GM19193 (cell line): ENCODE measurements around the gene ACER3.

Experiments
- POLR2A ChIP-seq: IDR thresholded peaks from 4 replicates; pipeline ENCODE4 v1.6.1; 2011; ENCODE audit not compliant: insufficient read depth, insufficient read length; ENCODE audit errors: extremely low read depth

Gene ACER3

DNA sequence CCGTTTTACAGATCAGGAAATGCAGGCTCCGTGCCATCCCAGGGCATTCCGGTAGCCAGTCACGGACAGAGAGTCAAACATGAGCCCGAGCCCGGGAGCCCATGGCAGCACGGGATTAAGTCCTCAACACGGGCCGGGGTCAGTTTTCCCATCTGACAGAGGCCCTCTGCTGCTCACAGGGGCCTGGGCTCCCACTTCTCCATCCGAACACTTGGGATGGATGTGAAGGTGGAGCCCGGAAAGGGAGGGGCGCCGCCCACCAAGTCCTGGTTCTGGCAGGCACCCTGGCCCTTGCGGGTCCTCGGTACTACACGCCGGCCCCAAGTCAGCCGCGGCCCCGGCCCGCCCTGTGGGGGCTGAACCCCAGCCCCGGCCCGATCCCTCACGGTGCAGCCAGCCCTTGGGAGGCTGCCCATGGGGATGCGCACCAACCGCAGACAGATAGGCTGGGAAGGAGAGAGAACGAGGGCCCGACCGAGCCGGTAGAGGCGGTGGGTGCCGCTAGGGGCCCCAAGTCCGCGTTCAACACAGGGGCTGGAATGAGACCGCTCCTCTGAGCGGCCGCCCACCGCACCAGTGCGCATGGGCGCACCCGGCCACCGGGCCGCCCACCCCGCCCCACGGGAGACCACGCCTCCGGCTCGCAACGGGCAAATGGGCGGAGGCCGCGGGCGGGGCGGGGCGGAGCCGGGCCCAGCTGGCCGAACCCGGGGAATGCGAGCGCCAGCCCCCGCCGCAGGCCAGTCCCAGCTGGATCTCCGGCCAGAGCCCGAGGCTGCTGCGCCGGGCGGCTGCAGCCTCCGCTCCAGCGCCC, 205.7 kb downstream of the ACER3 start, which contains the start of gene CAPN5:
Gene CAPN5 (plus strand): TSS at position 743 of the 814 bp plus-strand sequence. CDS start 17,916 bp downstream, outside the sequence.
- no peak for TF ChIP-seq POLR2A

DNA sequence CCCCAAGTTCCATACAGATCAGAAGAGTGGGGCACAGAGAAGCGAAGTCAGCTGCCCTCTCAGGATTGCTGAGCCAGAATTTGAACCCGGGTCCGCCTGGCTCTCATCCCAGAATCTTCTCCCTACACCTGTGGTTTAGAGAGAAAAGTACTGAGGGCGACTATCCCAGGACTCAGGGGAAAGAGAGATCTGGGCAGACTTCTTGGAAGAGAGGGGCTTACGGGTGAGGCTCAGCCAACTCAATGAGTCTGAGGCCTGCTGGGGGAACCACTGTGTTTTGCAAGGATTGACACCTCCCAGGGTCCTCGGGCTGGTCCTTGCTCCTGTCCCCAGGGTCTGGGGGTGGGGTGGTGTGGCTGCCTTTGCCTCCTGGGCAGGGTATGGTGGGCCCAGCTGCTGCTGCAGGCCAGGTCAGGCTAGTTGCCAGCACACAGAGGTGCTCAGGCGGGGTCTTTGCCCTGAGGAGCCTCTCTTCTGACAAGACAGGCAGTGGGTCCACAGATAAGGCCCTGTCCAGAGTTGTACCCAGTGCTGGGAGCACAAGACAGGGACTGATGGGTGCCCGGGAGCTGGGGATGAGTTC, 207.2 kb downstream of the ACER3 start:
- TF ChIP-seq POLR2A = no peak

DNA sequence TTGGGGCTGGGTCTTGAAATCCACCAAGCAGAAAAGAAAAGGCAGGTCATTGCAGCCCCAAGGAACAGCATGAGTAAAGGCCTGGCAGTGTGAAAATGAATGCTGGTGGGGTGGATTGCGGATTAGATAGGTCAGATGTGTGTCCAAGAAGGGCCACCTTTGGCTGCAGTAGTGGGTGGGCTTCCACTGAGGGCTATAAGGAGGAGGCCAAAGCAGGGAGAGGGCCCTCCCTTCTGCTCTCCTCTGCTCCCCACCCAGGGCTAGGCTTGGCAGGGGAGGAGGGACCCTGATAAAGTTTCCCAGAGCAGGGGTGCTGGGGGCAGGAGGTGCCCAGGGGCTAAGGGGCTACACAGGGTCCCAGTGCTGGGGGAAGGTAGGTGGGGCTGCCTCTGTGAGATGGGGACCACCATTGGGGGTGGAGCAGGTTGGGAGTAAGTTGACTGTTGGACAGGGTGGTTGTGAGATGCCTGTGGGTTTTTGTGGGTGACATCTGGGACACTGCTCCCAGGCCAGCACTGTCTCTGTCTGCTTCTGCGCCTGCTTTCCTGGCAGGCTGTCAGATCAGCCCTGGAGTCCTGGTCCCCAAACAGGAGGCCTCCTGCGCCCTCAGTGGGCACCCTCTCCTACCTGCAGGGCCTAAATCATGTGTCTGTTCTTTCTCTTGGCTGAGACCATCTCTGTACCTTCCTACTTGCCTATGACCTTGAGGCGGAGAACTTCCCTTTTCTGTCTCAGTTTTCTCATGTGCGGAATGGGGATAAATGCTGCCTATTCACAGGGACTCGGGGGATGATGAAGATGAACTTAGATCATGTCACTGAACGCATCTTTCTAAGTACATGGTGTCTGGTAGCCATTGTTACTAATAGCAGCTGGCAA, 208.0 kb downstream of the ACER3 start:
- TF ChIP-seq POLR2A = no peak

DNA sequence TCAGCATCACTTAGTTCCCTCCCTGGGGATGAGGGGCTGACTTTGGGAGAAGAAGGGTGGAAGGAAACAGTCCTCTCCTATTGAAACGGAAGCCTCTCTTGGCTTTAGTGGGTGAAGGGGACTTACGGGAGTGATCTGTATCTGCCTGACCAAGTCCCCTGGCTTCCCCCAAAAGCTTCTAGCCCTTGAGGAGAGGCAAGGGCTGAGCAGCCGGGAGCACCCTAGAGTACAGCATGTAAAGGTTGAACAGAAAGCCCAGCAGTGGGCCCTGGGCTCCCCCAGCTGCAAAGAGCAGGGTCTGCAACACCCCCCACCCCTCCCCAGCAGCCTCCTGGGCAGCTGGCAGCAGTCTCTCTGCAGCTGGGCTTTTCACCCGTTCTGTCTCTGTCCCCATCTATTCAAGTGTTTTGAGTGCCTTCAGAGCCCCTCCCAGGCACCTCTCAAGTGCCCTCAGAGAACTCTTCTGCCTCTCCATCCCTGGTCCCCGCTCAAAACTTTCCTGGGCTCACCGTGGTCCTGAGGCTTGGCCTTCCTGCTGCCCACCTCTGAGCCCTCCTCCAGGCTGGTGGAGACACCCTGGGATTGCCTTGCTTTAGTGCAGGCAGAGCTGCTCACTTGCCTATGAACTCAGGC, 208.7 kb downstream of the ACER3 start:
- TF ChIP-seq POLR2A = no peak

DNA sequence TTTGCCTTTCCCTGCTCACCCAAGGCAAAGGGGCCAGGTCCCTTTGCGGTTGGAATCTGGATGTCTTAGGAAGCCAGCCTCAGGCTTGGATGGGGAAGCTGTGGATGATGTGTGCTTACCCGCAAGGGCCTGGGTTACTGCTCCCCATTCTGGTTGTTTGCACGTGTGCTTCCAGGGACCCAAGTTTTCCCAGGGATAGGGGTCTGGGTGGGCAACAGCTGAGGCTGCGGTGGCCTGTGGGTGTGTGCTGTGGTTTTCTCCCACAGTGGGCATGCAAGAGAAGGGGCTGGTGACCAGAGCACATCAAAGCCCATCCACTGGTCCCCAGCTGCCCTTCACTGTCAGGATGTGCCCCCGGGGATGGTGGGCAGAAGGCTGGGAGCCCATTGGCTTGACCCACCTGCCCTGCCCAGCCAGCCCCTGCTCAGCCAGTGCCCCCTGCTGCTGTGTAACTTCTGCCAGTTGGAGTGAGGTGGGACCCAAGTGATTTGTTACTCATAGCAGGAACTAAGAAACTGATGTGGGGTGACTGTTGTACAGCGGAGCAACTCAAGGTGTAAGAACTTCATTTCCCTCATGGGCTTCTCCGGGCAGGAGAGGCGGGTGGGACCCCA, 209.4 kb downstream of the ACER3 start:
- TF ChIP-seq POLR2A = no peak

DNA sequence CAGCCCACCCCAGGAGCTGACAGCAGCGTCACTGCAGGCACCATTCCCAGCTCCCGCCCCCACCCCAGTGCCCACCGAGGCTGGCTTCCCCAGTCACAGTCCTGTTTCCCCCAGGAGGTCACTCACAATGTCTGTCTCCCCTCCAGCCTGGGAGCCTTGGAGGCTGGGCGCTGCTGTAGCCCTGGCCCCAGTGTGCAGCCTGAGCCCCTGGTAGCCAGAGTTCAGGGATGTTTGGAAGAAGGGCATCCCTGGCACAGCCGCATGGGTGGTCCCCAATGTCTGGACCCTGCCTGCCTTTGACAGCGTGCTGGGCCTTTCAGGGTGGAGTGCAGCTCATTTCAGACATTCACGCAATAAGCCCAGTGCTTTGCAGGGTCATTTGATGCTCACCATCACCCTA, 210.4 kb downstream of the ACER3 start:
- TF ChIP-seq POLR2A = no peak

DNA sequence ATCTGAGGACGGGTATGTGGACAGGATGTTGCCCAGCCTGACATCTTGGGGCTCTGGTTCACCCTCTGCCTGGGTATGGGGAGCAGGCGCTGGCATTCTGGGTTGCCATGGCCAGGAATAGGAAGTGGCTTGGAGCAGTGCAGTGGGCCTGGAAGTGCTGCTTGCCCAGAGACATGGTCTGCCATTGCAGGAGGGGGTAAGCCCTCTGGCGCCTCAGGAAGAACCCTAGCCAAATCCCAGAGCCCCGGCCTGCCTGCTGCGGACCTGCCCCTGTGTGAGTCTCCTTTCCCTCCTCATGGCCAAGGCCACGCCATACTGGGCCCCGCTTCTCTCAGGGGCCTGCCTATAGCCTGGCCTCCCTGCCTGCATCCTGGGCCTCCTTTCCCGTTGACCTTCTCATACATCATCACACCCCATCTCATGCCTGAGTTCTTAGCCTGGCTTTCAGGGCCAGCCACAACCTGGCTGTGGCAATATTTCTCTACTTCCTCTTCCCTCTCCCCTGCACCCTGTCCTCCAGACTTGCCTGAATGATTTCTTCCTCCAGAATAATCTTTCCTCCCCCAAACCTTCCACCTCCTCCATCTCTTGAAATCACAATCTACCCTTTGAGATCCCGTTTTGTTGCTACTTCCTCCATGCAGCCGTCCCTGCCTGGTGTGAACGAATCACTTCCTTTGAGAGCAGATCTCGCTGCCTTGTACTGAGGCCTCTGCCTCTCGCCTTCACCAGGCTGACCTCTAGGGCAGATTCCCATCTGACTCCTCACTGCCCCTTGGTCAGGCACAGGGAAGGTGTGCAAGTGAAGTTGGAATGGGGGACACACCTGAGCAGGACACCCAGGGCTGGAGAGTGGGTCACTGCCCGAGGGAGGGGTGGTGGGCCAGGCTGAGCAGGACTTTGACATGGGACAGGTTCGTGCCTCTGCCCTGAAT, 211.2 kb downstream of the ACER3 start:
- TF ChIP-seq POLR2A = no peak

DNA sequence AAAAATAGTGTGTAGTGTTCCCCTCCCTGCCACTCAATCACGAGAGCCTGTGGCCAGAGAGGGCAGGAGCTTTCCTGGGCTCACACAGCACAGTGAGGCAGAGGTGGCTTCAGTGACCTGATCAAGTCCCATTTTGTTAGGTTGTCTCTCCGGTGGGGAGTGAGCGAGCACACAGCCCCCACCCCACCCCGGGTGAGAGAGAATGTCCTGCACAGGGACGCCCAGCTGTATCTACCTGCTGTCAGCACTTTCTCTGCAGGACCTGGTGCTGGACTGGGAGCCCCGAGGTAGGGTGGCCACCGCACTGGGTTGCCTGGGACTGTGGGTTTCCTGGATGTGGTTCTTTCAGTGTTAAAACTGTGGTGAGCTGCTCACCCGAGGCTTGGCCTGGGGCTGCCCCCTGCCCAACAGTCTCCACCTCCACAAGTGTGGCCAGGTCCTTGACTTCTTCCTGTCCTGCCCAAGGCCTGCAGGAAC, 212.2 kb downstream of the ACER3 start:
- no peak for TF ChIP-seq POLR2A

DNA sequence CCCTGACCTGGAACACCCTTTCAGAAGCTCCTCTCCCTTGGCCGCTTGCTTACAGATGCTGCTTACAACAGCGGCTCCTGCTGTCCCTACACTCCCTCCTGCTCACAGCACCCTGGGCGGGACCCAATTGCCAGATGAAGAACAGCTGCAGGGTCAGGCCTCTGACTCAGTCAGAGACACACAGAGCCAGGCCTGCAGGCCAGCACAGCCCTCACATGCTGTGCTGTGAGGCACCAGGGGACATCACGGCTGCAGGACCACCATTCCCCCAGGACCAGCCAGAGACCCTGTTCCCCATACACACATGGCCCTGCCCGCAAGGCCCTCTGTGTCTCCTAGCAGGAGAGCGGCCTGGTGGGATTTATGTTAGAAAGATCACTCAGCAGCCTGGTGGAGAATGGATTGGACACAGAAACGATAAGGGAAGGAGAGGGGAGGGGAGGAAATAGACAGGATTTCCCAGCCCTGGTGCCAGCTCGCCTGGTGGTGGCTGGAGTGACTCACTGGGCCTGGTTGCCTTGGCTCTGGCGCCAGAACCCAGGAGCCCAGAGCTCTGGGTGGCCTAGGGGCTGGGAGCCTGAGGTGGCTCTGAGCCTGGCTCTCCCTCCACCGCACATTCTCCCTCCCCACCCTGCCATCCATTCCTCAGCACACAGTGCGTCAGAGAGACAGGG, 212.7 kb downstream of the ACER3 start:
- no peak for TF ChIP-seq POLR2A

DNA sequence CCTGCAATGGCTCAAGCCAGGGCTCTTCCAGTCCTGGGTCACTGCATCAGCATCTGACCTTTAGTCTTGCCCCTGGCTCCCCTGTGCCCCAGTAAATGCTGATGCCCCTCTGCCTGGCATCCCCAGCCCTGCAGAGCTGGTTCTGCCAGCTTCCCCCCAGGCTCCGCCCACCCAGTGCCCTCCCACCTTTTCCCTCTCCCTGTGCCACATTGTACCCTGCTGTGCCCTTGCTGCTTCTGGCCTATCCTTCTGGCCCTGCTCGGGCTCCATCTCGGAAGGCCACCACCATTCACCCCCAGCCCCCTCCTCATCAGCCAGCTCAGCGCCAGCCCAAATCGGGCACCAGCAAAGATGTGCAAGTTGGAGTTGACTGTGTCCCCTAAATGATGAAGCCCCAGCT, 213.5 kb downstream of the ACER3 start:
- no peak for TF ChIP-seq POLR2A

DNA sequence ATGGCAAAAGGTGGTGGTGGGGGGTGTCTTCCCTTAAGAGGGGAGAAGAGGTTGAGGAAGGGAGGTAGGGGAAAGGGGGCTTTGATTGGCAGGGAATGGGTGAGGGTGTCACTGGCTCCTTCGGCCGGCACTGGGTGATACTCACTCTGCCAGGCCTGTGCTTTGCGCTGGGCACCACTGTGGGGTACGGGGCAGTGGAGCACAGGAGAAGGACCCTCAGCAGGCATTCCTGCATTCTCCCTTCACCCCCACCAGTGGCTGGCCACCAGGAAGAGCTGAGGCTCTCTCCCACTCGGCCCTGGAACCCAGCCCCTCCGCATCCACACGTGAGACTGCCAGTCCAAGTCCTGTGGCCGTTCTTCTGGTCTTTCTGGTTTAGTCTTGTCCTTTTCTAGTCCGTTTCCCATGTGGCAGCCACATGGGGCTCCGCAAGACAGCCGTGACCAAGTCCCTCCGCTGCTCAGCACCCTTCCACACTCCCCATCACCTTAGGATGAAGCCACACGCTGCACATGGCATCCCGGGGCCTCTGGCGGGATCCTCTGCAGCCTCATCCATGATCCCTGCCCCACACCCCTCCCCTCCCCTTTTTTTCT, 214.0 kb downstream of the ACER3 start:
- TF ChIP-seq POLR2A = no peak

DNA sequence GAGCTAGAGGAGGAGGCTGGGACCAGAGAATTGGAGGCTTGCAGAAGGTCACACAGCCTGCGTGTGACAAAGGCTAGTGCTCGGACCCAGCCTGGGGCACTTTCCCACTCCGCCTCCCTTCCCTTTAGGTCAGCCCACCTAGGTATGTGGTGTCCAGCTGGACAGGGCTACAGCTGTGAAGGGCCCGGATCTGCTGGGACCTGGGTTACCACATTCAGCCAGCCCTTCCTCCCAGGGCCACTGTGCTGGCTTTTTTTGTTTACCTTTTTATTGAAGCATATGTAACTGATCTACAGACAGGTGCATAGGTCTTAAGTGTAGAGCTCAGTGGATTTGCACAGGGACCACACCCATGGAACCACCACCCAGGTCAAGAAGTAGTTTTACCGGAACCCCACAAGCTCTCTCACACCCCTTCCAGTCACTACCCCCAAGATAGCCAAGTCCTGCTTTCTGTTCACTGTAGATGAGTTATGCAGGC, 214.7 kb downstream of the ACER3 start:
- no peak for TF ChIP-seq POLR2A
